HepG2 (cell line): ENCODE results near the gene TBX15. TPM values are rescaled to one million over a fixed set of nuclear protein-coding genes. Genes with fewer than 3 reads are reported as not detected.

Experiments
- ATAC-seq: fragments of 200-7000 bp; cut with Tn5 transposase; 3 replicates; pipeline ENCODE4 v1.9.1; 2020; ENCODE audit warnings: mild to moderate bottlenecking, moderate library complexity
- BruUV-seq: library from RNA; stranded (reverse); fragments of 400-500 nt; replicated peaks from 2 replicates; lab custom pipeline; 2021; lab: Mats Ljungman, UMichigan
- CTCF ChIA-PET: fragments of 300-600 bp; formaldehyde crosslinking; extraction: SDS; loops from one replicate; lab custom pipeline; 2021; ENCODE audit warnings: low total read pairs, inconsistent platforms, low intra/inter-chr PET ratio; lab: Yijun Ruan, JAX
- POLR2A ChIA-PET: fragments of 350-600 bp; sonication (Branson Sonifier 250); formaldehyde crosslinking; loops from one replicate; lab custom pipeline; 2020; ENCODE audit warnings: antibody characterized with exemption, inconsistent platforms; lab: Yijun Ruan, JAX
- DNase-seq: peaks from one replicate; pipeline ENCODE4 v3.0.0-alpha.2; 2015; ENCODE audit warnings: low spot score
- FAIRE-seq: peaks from 3 replicates; lab custom pipeline; 2011; peaks lifted over from hg19 to GRCh38; lab: Jason Lieb, UNC
- H2AFZ ChIP-seq: one replicate; pipeline ENCODE4 v1.6.1; 2011; ENCODE audit warnings: low read length, inconsistent platforms
- H3K27ac ChIP-seq: fragments of 300-600 bp; 3 replicates; pipeline ENCODE4 v1.8.0; 2011; ENCODE audit warnings: mixed run types, mild to moderate bottlenecking, mixed read lengths, low read length, inconsistent platforms; ENCODE audit not compliant: insufficient read depth; ENCODE audit errors: extremely low read length
- H3K27me3 ChIP-seq, 2 experiments: fragments of 200-600 bp in 1 of 2; 2 replicates in 1 of 2; 3 replicates in 1 of 2; pipeline versions ENCODE4 v1.6.0 to v1.8.0; 2011; ENCODE audit warnings: low read length in 2 of 2, mild to moderate bottlenecking in 2 of 2, moderate library complexity in 2 of 2, inconsistent platforms in 1 of 2; ENCODE audit not compliant: insufficient read depth in 2 of 2, control insufficient read depth in 1 of 2
- H3K36me3 ChIP-seq, 2 experiments: fragments of 200-600 bp in 1 of 2; replicated peaks in 1 of 2; 2 replicates in 1 of 2; 3 replicates in 1 of 2; pipeline versions ENCODE4 v1.5.1 to v1.8.0; 2011; ENCODE audit warnings: low read length in 2 of 2, inconsistent platforms in 1 of 2; ENCODE audit not compliant: insufficient read depth in 2 of 2, control insufficient read depth in 1 of 2
- H3K4me1 ChIP-seq: 2 replicates; pipeline ENCODE4 v1.5.1; 2012; ENCODE audit warnings: low read length, inconsistent platforms; ENCODE audit not compliant: insufficient read depth
- H3K4me2 ChIP-seq: 2 replicates; pipeline ENCODE4 v1.6.0; 2011; ENCODE audit warnings: low read depth, low read length, inconsistent platforms
- H3K4me3 ChIP-seq, 3 experiments: fragments of 200-600 bp in 1 of 3; sonication (generic), shearing (Covaris generic) in 1 of 3; replicated peaks in 1 of 3; 2 replicates each; pipeline ENCODE4 v1.5.1; 2011 to 2016; ENCODE audit warnings: low read length in 3 of 3, inconsistent platforms in 2 of 3, low read depth in 2 of 3, mild to moderate bottlenecking in 2 of 3, control low read depth in 1 of 3, mixed read lengths in 1 of 3; ENCODE audit not compliant: insufficient read depth in 1 of 3
- H3K79me2 ChIP-seq: one replicate; pipeline ENCODE4 v1.6.1; 2011; ENCODE audit warnings: low read length, inconsistent platforms; ENCODE audit not compliant: insufficient read depth
- H3K9ac ChIP-seq: 2 replicates; pipeline ENCODE4 v1.6.0; 2011; ENCODE audit warnings: mild to moderate bottlenecking, low read depth, low read length, inconsistent platforms; ENCODE audit not compliant: insufficient read depth
- H3K9me3 ChIP-seq: 2 replicates; pipeline ENCODE4 v1.5.1; 2012; ENCODE audit warnings: mild to moderate bottlenecking, low read length
- H4K20me1 ChIP-seq: 2 replicates; pipeline ENCODE4 v1.6.0; 2011; ENCODE audit warnings: inconsistent platforms, mild to moderate bottlenecking, low read length, moderate library complexity; ENCODE audit not compliant: insufficient read depth
- CBFB ChIP-seq: sonication (generic); formaldehyde crosslinking; IDR thresholded peaks from 2 replicates; pipeline ENCODE4 v1.4.0; 2020; ENCODE audit warnings: missing genetic modification reagents
- CBX2 ChIP-seq, 2 experiments: fragments of 200-600 bp in 1 of 2; sonication (generic); formaldehyde crosslinking in 1 of 2; IDR thresholded peaks; 2 replicates each; pipeline versions ENCODE4 v1.7.0 to v1.8.1; 2018 to 2022; ENCODE audit warnings: low read depth in 2 of 2, low read length in 1 of 2, mild to moderate bottlenecking in 1 of 2, missing genetic modification reagents in 1 of 2
- KMT2A ChIP-seq: sonication (generic); formaldehyde crosslinking; IDR thresholded peaks from 2 replicates; pipeline ENCODE4 v1.4.0; 2020; ENCODE audit warnings: missing genetic modification reagents
- NFE2L2 ChIP-seq: fragments of 150-350 bp; IDR thresholded peaks from 2 replicates; pipeline ENCODE4 v1.6.1; 2014; ENCODE audit warnings: low read length
- RFX5 ChIP-seq: IDR thresholded peaks from 2 replicates; pipeline ENCODE4 v1.6.1; 2011; ENCODE audit warnings: low read depth, low read length, improper control_type of control experiment
- SP140L ChIP-seq: sonication (generic); formaldehyde crosslinking; IDR thresholded peaks from 2 replicates; pipeline ENCODE4 v1.4.0; 2020; ENCODE audit warnings: missing genetic modification reagents, borderline replicate concordance
- TCF12 ChIP-seq, 2 experiments: fragments of 450-650 bp in 1 of 2; sonication (generic) in 1 of 2; formaldehyde crosslinking in 1 of 2; IDR thresholded peaks; 2 replicates each; pipeline versions ENCODE4 v1.6.1 to v1.8.0; 2017 to 2022; ENCODE audit warnings: antibody characterized with exemption in 1 of 2, mild to moderate bottlenecking in 1 of 2, missing genetic modification reagents in 1 of 2, moderate library complexity in 1 of 2
- ZKSCAN1 ChIP-seq: fragments of 150-350 bp; IDR thresholded peaks from 2 replicates; pipeline ENCODE4 v1.6.1; 2014; ENCODE audit warnings: low read length
- ZMYM3 ChIP-seq: sonication (generic); formaldehyde crosslinking; IDR thresholded peaks from 2 replicates; pipeline ENCODE4 v1.5.1; 2020; ENCODE audit warnings: mild to moderate bottlenecking, missing genetic modification reagents
- ZNF121 ChIP-seq: sonication (generic); formaldehyde crosslinking; IDR thresholded peaks from 2 replicates; pipeline ENCODE4 v1.5.0; 2020; ENCODE audit warnings: mild to moderate bottlenecking, missing genetic modification reagents
- ZNF432 ChIP-seq: sonication (generic); formaldehyde crosslinking; IDR thresholded peaks from 2 replicates; pipeline ENCODE4 v1.5.0; 2020; ENCODE audit warnings: missing genetic modification reagents, mild to moderate bottlenecking, borderline replicate concordance
- ZNF598 ChIP-seq: sonication (generic); formaldehyde crosslinking; IDR thresholded peaks from 2 replicates; pipeline ENCODE4 v1.5.1; 2020; ENCODE audit warnings: mild to moderate bottlenecking, missing genetic modification reagents, borderline replicate concordance
- ZNF737 ChIP-seq: sonication (generic); formaldehyde crosslinking; IDR thresholded peaks from 2 replicates; pipeline ENCODE4 v1.5.0; 2020; ENCODE audit warnings: missing genetic modification reagents, mild to moderate bottlenecking, borderline replicate concordance
- whole genome bisulfite sequencing: methylation state at CpG from one replicate; pipeline ENCODE4 v1.1.6; 2017; ENCODE audit warnings: low lambda C conversion rate; 5-methylcytosine and 5-hydroxymethylcytosine counted together
- in situ Hi-C: cut with HindIII; loops from 2 replicates; pipeline ENCODE4 v1.10.0; 2017; ENCODE audit warnings: low pct_unique_long_range_greater_than_20kb; ENCODE audit not compliant: extremely low pct_ligation_motif_present
- intact Hi-C: fragments of 100-400 bp; cut with micrococcal nuclease; formaldehyde crosslinking; loops from one replicate; pipeline ENCODE4 v1.10.0; 2022; ENCODE audit not compliant: unreplicated experiment
- polyA plus RNA-seq, 8 experiments: library from polyadenylated mRNA; depleted of rRNA in 3 of 8; stranded (reverse) in 7 of 8; unstranded in 1 of 8; fragments of >200 nt; fragmentation: Illumina TruSeq in 4 of 8; extraction: Trizol in 4 of 8; gene quantifications; 2 replicates each; pipeline versions ENCODE4 v1.2.1 to v1.2.3, GENCODE V29; 2011 to 2016; ENCODE audit warnings: low read depth in 4 of 8, missing spikeins in 1 of 8, mixed read lengths in 1 of 8; ENCODE audit not compliant: insufficient read depth in 1 of 8
- total RNA-seq, 5 experiments: library from RNA; depleted of rRNA; stranded (reverse); fragments of >200 nt; fragmentation: Illumina TruSeq; extraction: Trizol; gene quantifications; 2 replicates each; pipeline ENCODE4 v1.2.3, GENCODE V29; 2016; ENCODE audit warnings: low read depth in 1 of 5
- TF ChIP-seq, protein P1 (sequence below): sonication (generic); formaldehyde crosslinking; IDR thresholded peaks from 2 replicates; pipeline ENCODE4 v1.5.0; 2020; ENCODE audit warnings: missing genetic modification reagents

Gene TBX15
- total and polyA plus RNA-seq, 2 of the 13 experiments (the other 11 are each of a cell fraction or from before 2014, with no cell fraction given), result 0.42 to 1.9 TPM

DNA sequence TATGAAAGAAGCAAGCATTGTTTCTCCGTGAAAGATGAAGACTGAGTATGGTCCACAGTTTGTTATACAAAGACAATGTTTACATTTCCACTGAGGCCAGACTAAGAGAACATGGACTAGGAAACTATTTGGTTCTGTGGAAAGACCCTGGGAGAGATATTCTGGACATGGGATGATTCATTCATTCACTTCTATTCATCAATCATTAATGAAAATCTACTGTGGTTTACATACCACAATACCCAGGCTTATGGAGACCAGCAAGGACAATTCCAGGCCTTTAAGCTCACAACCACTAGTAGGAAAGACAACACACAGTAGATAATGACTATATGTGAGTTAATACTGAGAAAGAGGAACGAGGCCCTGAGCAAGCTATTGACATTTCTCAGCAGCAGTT is 125.4 kb downstream of the TBX15 start:
- no TSS peak for BruUV-seq
- H3K27me3 ChIP-seq, result no peaks in the 10 kb centered on the region
- intact Hi-C loops (loop anchor here (5.0 kb wide), 1 partner anchor 150 kb away; no protein-coding TSS in a partner anchor), in situ Hi-C loops (no loop called here)
- no peak overlapping the region for H3K27ac ChIP-seq
- no peak overlapping the region for H3K4me3 ChIP-seq
- no peak overlapping the region for H3K4me2 ChIP-seq
- no peaks in the 10 kb centered on the region for H3K79me2 ChIP-seq
- DNase-seq (peak; percentile 9), FAIRE-seq (no peak), ATAC-seq (peak; percentile 48; the same call in 1 of the 3 replicates)
- H2AFZ ChIP-seq, result no peak overlapping the region
- H3K9ac ChIP-seq, result no peak overlapping the region
- no peaks in the 10 kb centered on the region for H3K36me3 ChIP-seq
- ChIA-PET CTCF (no interaction called here), POLR2A (no interaction called here)
- WGBS, result 0% methylated on average over 2 of the region's 2 CpGs
- no peak for TF ChIP-seq RFX5
- no peaks in the 10 kb centered on the region for H4K20me1 ChIP-seq
- peaks cover 16% of the 10 kb centered on the region; the same call in 1 of the 2 replicates for H3K4me1 ChIP-seq
- no peaks in the 10 kb centered on the region for H3K9me3 ChIP-seq

GRCh38 chr1:118861216-118861615 is 126.9 kb downstream of the TBX15 start:
- Histone ChIP-seq H3K9me3 (no peaks in the 10 kb centered on the region), H3K79me2 (no peaks in the 10 kb centered on the region), H3K27me3 (no peaks in the 10 kb centered on the region), H3K9ac (no peak overlapping the region), H3K27ac (no peak overlapping the region), H2AFZ (no peak overlapping the region), H3K4me1 (peaks cover 16% of the 10 kb centered on the region; the same call in 1 of the 2 replicates), H3K4me2 (no peak overlapping the region), H3K36me3 (no peaks in the 10 kb centered on the region), H4K20me1 (no peaks in the 10 kb centered on the region), H3K4me3 (no peak overlapping the region)
- no peak for ATAC-seq
- CTCF ChIA-PET, result no interaction called here
- POLR2A ChIA-PET, result no interaction called here
- no peak for DNase-seq
- intact Hi-C loops, result loop anchor here (5.0 kb wide), 1 partner anchor 151 kb away; no protein-coding TSS in a partner anchor
- no peak for FAIRE-seq
- BruUV-seq, result no TSS peak
- in situ Hi-C loops, result no loop called here
- TF ChIP-seq SP140L (CRISPR knock-in tag) (no peak), NFE2L2 (no peak), ZMYM3 (CRISPR knock-in tag) (no peak), TCF12 (IDR thresholded peaks at IDR 0.05) (no peak), TCF12 (CRISPR knock-in tag; IDR thresholded peaks at IDR 0.05) (no peak), ZNF598 (CRISPR knock-in tag) (no peak), KMT2A (CRISPR knock-in tag) (no peak), CBX2 (IDR thresholded peaks at IDR 0.05; ENCODE audit: low read depth, low read length) (no peak), CBX2 (CRISPR knock-in tag; IDR thresholded peaks at IDR 0.05; ENCODE audit: low read depth) (no peak), ZNF432 (CRISPR knock-in tag) (no peak), ZNF737 (CRISPR knock-in tag) (no peak), ZKSCAN1 (no peak), ZNF121 (CRISPR knock-in tag) (no peak), CBFB (no peak)
- TF ChIP-seq, protein P1, sequence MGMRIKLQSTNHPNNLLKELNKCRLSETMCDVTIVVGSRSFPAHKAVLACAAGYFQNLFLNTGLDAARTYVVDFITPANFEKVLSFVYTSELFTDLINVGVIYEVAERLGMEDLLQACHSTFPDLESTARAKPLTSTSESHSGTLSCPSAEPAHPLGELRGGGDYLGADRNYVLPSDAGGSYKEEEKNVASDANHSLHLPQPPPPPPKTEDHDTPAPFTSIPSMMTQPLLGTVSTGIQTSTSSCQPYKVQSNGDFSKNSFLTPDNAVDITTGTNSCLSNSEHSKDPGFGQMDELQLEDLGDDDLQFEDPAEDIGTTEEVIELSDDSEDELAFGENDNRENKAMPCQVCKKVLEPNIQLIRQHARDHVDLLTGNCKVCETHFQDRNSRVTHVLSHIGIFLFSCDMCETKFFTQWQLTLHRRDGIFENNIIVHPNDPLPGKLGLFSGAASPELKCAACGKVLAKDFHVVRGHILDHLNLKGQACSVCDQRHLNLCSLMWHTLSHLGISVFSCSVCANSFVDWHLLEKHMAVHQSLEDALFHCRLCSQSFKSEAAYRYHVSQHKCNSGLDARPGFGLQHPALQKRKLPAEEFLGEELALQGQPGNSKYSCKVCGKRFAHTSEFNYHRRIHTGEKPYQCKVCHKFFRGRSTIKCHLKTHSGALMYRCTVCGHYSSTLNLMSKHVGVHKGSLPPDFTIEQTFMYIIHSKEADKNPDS, result no peak
